K562 (cell line): ENCODE results near the gene ETV7. TPM values are rescaled to one million over a fixed set of nuclear protein-coding genes. Genes with fewer than 3 reads are reported as not detected.

Experiments used
- ARID1B ChIP-seq: fragments of 450-650 bp; IDR thresholded peaks from 2 replicates; pipeline ENCODE4 v1.6.1; 2016; ENCODE audit warnings: antibody characterized with exemption, mild to moderate bottlenecking, inconsistent platforms
- ARNT ChIP-seq, 2 experiments: fragments of 450-650 bp; IDR thresholded peaks; 2 replicates each; pipeline ENCODE4 v1.6.1; 2016; ENCODE audit warnings: mild to moderate bottlenecking in 1 of 2
- CBFB ChIP-seq: sonication (generic); formaldehyde crosslinking; IDR thresholded peaks from 2 replicates; pipeline ENCODE4 v1.4.0; 2020; ENCODE audit warnings: mild to moderate bottlenecking, missing genetic modification reagents
- CBX3 ChIP-seq, 2 experiments: IDR thresholded peaks; 1 replicate in 1 of 2; 2 replicates in 1 of 2; pipeline ENCODE4 v1.6.1; 2012; ENCODE audit warnings: inconsistent platforms in 2 of 2, low read length in 2 of 2, borderline replicate concordance in 1 of 2, control low read depth in 1 of 2
- CHCHD3 ChIP-seq: fragments of 250-450 bp; sonication (Bioruptor Pico); IDR thresholded peaks from 2 replicates; pipeline ENCODE4 v2.1.2; 2022; ENCODE audit warnings: mild to moderate bottlenecking
- CXXC5 ChIP-seq: fragments of 250-450 bp; sonication (Bioruptor Pico); IDR thresholded peaks from 2 replicates; pipeline ENCODE4 v1.8.0; 2022; ENCODE audit warnings: inconsistent platforms, mild to moderate bottlenecking, moderate library complexity
- KLF16 ChIP-seq: IDR thresholded peaks from 2 replicates; pipeline ENCODE4 v1.6.1; 2016; ENCODE audit warnings: antibody characterized with exemption
- PTTG1 ChIP-seq: fragments of 450-650 bp; IDR thresholded peaks from 2 replicates; pipeline ENCODE4 v1.6.1; 2016; ENCODE audit warnings: low read depth, mild to moderate bottlenecking, missing genetic modification characterization, missing compliant biosample characterization
- RNF2 ChIP-seq: sonication (generic); IDR thresholded peaks from 2 replicates; pipeline ENCODE4 v1.6.1; 2016
- ZNF24 ChIP-seq: fragments of 450-650 bp; IDR thresholded peaks from 2 replicates; pipeline ENCODE4 v1.6.1; 2016
- ZNF311 ChIP-seq: fragments of 250-450 bp; sonication (Bioruptor Pico); IDR thresholded peaks from 2 replicates; pipeline ENCODE4 v1.4.0; 2020; ENCODE audit warnings: mild to moderate bottlenecking, moderate library complexity
- ZNF583 ChIP-seq: fragments of 250-450 bp; sonication (Bioruptor Pico); IDR thresholded peaks from 2 replicates; pipeline ENCODE4 v1.4.0; 2020
- ZNF79 ChIP-seq: fragments of 250-450 bp; sonication (Bioruptor Pico); IDR thresholded peaks from 2 replicates; pipeline ENCODE4 v1.4.0; 2020; ENCODE audit warnings: low read depth, mild to moderate bottlenecking, moderate library complexity
- polyA plus RNA-seq, 8 experiments: library from polyadenylated mRNA; depleted of rRNA in 4 of 8; stranded (reverse) in 5 of 8; unstranded in 3 of 8; fragments of >200 nt; fragmentation: Nextera tagmentation in 2 of 8; fragmentation: Illumina TruSeq in 1 of 8; extraction: Ambion mirVana in 2 of 8; extraction: Trizol in 1 of 8; gene quantifications; 2 replicates each; pipeline versions ENCODE4 v1.2.1 to v1.2.3, GENCODE V29; 2011 to 2014; ENCODE audit warnings: inconsistent platforms in 1 of 8, missing spikeins in 1 of 8
- total RNA-seq, 7 experiments: library from RNA; depleted of rRNA in 6 of 7; stranded (reverse); fragments of >200 nt in 6 of 7; fragmentation: Illumina TruSeq in 2 of 7; extraction: Trizol in 2 of 7; gene quantifications; 2 replicates each; pipeline versions ENCODE4 v1.2.1 to v1.2.3, GENCODE V29; 2011 to 2021; ENCODE audit warnings: low replicate concordance in 1 of 7
- TF ChIP-seq, protein P1 (sequence below): fragments of 250-450 bp; sonication (Bioruptor Pico); IDR thresholded peaks from 2 replicates; pipeline ENCODE4 v1.6.1; 2021; ENCODE audit warnings: mild to moderate bottlenecking
- TF ChIP-seq, protein P2 (sequence below): conservative IDR thresholded peaks from 2 replicates; pipeline ENCODE4 v1.6.1; 2011; ENCODE audit warnings: low read depth, mild to moderate bottlenecking, low read length; ENCODE audit not compliant: control insufficient read depth
- TF ChIP-seq, protein P3 (sequence below), 3 experiments: fragments of 200-800 bp in 1 of 3; fragments of 250-450 bp in 1 of 3; fragments of 450-650 bp in 1 of 3; sonication (Bioruptor Pico) in 1 of 3; sonication (Bioruptor generic) in 1 of 3; formaldehyde crosslinking in 1 of 3; IDR thresholded peaks; 2 replicates each; pipeline versions ENCODE4 v1.6.1 to v1.8.0; 2016 to 2022; ENCODE audit warnings: mild to moderate bottlenecking in 2 of 3, missing genetic modification characterization in 2 of 3, missing compliant biosample characterization in 1 of 3, moderate library complexity in 1 of 3
- TF ChIP-seq, protein P4 (sequence below): fragments of 250-450 bp; sonication (Bioruptor Pico); IDR thresholded peaks from 2 replicates; pipeline ENCODE4 v1.4.0; 2020
- TF ChIP-seq, protein P5 (sequence below): IDR thresholded peaks from 2 replicates; pipeline ENCODE4 v1.6.1; 2011; ENCODE audit not compliant: insufficient read length; ENCODE audit errors: extremely low read depth

Gene ETV7
- total and polyA plus RNA-seq, 9 of the 15 experiments (the other 6 are each of a cell fraction or from before 2014, with no cell fraction given) = 0.07 to 0.22 (median 0.14) TPM; not detected in 3

DNA sequence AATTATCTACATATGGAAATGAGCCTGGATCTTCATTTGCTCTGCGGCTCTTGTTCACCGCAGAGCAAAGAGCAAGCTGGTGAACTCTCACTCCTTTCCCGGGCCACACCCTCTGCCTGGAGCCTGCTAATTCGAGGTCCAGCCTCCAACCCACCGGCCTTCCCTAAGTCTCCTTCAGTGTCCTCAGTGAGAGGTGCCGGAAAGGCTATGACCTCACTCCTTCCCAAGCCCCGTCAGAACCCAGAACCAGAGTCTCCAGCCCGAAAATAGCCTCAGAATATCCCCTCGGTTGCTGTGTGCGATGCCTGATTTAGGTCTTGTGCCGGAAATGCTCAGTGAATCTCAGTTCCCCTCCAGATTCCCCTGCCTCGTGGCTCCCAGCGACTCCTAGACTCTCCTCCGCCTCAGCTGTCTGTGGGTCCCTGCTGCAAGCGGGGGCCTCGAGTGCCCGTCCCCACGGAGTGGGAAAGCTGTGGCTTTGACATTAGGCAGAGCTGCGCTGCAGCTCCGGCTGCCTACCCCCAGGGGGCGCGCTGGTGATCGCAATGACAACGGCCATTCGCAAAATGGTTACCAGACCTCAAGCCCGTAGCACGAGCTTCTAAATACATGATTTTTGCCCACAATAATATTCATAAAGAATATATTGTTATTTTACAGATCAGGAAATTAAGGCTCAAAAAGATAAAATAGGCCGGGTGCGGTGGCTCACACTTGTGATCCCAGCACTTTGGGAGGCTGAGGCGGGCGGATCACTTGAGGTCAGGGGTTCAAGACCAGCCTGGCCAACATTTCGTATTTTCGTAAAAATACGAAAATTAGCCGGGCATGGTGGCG is 46.6 kb downstream of the ETV7 start (continued):
- TF ChIP-seq, protein P1, sequence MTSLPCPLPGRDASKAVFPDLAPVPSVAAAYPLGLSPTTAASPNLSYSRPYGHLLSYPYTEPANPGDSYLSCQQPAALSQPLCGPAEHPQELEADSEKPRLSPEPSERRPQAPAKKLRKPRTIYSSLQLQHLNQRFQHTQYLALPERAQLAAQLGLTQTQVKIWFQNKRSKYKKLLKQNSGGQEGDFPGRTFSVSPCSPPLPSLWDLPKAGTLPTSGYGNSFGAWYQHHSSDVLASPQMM (CRISPR knock-in tag) = no peak
- TF ChIP-seq, protein P2, sequence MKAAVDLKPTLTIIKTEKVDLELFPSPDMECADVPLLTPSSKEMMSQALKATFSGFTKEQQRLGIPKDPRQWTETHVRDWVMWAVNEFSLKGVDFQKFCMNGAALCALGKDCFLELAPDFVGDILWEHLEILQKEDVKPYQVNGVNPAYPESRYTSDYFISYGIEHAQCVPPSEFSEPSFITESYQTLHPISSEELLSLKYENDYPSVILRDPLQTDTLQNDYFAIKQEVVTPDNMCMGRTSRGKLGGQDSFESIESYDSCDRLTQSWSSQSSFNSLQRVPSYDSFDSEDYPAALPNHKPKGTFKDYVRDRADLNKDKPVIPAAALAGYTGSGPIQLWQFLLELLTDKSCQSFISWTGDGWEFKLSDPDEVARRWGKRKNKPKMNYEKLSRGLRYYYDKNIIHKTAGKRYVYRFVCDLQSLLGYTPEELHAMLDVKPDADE = no peak
- TF ChIP-seq ZNF24 (peak; percentile 35; the same call in 1 of the 2 replicates), ZNF79 (CRISPR knock-in tag) (no peak), ARNT (IDR thresholded peaks at IDR 0.05) (no peak), CHCHD3 (no peak), KLF16 (peak; percentile 44), RNF2 (peak; percentile 50; the same call in 1 of the 2 replicates), CXXC5 (CRISPR knock-in tag) (peak; percentile 62), ARID1B (no peak; the same call in 1 of the 2 replicates), PTTG1 (no peak), ZNF311 (no peak), ZNF583 (CRISPR knock-in tag) (no peak), CBFB (CRISPR knock-in tag) (no peak), CBX3 (IDR thresholded peaks at IDR 0.05; ENCODE audit: borderline replicate concordance in 1 of 2, low read length in 2 of 2) (peak in 1 of 2 experiments; percentile 81; a peak in 2 of 3 replicates)
- TF ChIP-seq, protein P3, sequence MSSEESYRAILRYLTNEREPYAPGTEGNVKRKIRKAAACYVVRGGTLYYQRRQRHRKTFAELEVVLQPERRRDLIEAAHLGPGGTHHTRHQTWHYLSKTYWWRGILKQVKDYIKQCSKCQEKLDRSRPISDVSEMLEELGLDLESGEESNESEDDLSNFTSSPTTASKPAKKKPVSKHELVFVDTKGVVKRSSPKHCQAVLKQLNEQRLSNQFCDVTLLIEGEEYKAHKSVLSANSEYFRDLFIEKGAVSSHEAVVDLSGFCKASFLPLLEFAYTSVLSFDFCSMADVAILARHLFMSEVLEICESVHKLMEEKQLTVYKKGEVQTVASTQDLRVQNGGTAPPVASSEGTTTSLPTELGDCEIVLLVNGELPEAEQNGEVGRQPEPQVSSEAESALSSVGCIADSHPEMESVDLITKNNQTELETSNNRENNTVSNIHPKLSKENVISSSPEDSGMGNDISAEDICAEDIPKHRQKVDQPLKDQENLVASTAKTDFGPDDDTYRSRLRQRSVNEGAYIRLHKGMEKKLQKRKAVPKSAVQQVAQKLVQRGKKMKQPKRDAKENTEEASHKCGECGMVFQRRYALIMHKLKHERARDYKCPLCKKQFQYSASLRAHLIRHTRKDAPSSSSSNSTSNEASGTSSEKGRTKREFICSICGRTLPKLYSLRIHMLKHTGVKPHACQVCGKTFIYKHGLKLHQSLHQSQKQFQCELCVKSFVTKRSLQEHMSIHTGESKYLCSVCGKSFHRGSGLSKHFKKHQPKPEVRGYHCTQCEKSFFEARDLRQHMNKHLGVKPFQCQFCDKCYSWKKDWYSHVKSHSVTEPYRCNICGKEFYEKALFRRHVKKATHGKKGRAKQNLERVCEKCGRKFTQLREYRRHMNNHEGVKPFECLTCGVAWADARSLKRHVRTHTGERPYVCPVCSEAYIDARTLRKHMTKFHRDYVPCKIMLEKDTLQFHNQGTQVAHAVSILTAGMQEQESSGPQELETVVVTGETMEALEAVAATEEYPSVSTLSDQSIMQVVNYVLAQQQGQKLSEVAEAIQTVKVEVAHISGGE (CRISPR knock-in tag; IDR thresholded peaks at IDR 0.05) = no peak
- TF ChIP-seq, protein P4, sequence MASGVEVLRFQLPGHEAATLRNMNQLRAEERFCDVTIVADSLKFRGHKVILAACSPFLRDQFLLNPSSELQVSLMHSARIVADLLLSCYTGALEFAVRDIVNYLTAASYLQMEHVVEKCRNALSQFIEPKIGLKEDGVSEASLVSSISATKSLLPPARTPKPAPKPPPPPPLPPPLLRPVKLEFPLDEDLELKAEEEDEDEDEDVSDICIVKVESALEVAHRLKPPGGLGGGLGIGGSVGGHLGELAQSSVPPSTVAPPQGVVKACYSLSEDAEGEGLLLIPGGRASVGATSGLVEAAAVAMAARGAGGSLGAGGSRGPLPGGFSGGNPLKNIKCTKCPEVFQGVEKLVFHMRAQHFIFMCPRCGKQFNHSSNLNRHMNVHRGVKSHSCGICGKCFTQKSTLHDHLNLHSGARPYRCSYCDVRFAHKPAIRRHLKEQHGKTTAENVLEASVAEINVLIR = no peak
- TF ChIP-seq, protein P5, sequence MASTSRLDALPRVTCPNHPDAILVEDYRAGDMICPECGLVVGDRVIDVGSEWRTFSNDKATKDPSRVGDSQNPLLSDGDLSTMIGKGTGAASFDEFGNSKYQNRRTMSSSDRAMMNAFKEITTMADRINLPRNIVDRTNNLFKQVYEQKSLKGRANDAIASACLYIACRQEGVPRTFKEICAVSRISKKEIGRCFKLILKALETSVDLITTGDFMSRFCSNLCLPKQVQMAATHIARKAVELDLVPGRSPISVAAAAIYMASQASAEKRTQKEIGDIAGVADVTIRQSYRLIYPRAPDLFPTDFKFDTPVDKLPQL = no peak
